GM19438 (cell line): Measurements from ENCODE around the gene PDZRN3.

ENCODE experiments used
- ATAC-seq: cut with Tn5 transposase; IDR thresholded peaks from one replicate; pipeline ENCODE4 v1.9.1; 2021; ENCODE audit warnings: low read depth; ENCODE audit not compliant: unreplicated experiment

PDZRN3 gene

DNA sequence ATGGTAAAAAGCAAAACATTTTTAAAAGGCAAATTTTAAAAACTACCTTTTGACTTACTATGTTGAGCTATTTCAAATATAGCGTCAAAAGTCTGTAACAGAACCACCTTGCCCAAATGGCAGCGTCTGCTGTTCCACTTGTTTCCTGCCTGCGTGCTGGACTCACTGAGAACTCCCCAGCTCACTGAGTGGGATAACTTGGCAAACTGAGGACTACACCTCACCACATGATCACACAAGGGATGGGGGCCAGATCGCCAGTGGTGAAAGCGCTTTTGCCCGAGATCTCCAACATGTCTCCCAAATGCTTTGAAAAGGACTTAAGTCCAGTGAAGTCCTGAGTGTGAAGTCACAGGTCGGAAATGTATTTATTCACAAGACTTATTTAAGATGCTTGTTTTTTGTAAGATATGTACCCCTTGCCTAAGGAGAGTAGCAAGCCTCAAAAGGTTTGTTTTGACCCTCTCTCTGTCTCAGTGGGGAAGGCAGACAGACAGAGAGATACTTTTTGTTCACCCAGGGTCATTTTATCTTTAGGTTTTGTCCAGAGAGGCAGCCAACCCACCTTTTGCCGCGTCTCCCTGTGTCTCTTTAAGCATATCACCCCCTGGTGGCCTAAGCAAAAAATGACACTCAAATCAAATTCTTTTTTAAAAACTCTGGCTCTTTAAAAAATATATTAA, 192.6 kb downstream of the PDZRN3 start:
- no peak for ATAC-seq

- no peak for ATAC-seq
Observed at GRCh38 chr3:73431183-73431900, 193.4 kb downstream of the PDZRN3 start.

DNA sequence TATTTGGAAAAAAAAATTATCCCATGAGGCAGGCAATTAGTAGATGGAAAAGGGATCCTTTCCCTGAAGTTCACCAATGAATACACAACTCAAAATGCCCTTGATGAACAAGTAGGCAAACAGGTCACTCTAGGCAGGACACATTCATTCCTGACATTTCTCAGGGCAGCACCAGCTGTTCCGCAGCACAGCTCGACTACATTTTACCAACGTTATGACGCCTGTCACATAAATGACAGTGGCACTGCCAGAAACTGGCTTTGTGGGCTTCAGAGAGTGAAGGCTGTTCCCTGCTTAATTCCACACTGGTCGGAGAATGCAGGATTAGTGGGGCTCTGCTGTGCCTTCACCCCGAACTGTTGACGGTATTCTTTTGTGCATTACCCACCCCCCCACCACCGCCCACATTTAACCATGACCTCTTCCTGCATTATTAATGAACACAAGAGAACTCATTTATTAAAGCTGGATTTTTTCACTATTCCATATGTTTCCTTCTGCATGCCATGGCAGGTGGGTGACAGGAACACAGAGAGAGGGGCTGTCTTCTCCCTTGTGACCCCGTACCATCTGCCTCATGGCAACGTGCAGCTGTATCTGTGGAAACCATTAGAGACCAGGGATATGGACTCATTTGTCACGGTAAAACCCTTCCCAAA, 197.6 kb downstream of the PDZRN3 start:
- no peak for ATAC-seq

DNA sequence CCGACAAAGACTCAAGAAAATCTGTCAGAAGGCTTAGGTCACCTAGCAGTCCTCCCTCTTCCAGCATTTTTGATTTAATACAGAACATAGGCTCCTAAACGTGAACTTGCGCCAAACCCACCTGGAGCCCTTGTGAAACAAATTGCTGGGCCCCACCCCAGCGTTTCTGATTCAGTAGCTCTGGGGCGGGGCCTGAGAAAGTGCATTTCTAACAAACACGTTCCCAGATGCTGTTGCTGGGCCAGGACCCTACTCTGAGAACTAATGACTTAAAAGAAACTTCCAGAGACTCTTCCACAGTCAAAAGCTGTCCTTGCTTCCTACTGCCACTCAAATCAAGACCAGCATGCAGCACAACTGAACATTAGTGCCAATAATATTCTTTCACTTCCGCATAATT, 198.1 kb downstream of the PDZRN3 start:
- no peak for ATAC-seq

- no peak for ATAC-seq
Observed at GRCh38 chr3:73423116-73423515, 201.6 kb downstream of the PDZRN3 start.

GRCh38 chr3:73422571-73422970, 202.2 kb downstream of the PDZRN3 start:
- ATAC-seq = no peak

DNA sequence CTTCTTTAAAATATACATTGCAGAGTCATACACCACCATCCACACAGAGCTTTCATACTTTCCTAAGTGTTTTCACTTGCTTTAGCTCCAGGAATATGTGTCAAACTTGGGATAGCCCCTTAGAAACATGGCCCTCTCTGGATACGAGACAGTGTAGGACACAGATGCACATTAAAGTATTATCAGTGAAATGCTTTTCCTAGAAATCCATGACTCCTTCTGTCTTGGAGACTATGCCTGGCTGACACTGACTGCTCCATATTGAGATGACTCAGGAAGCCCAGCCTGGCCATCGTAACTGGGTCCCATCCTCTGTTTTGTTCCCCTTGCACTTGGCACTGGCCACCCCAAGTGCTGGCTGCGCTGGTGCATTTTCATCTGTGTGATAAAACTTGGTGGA, 204.8 kb downstream of the PDZRN3 start:
- no peak for ATAC-seq

DNA sequence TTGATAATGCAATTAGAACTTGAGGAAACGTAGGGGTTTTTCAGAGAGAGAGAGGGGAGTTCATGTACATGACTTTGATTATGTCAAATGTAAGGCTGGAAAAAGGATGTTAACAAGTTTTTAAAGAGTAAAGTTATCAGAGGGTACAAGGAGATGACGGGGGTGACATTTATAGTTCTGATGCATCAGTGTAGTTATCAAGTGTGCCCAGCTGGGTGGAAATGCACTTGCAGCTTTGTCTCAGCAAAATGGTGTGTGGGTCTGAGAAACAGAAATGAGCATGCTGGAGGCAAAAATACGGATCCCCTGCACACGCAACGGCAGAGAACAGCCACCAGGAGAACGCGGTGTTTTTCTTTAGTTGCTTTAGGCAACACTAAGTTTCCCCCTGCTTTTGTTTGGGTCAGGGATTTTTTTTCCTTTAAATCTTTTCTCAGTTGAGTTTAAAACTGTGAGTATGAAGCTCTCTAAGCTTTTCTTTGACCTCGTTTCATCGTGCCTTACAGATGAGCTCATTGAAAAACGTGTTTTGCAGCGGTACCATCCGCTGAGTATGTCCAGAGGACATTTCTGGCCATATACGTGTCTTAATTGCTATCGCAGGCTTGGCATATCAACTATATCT, 205.4 kb downstream of the PDZRN3 start:
- no peak for ATAC-seq

DNA sequence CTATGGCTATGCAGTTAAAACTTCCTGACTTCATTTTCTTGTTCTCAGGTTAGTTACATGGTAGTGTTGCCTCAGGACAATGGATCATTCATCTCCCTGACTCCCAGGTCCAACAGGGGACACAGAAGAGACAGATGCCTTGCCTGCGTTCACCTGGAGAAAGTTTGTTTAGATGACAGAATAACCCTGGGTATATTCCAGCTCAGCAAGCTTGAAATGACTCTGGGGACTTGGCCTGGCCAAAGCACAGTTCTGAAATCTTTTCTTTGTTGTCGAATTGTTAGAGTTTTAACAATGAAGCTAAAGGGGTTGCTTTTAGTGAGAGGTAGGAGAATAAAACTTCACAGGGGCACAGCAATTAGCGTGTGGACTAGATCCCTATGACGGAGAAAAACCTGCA, 206.1 kb downstream of the PDZRN3 start:
- no peak for ATAC-seq

DNA sequence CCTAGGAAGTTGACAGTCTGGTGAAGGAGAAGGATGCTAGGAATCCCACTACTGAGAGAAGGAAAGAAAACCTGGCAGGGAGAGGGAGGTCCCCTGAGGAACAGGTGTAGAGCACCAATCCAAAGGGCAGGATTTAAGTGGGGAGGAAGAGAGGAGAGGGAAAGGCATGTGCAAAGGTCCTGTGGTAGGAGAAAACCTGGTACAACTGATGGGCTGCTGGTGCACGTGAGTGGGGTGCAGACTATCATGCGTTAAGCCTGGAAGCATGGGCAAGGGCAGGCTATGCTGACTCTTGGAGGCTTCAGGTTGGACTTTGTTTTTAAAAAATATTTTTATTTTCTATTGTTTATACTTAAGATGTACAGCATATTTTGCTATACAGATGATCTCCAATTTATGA, 209.6 kb downstream of the PDZRN3 start:
- ATAC-seq = no peak

GRCh38 chr3:73413619-73414018, 211.1 kb downstream of the PDZRN3 start:
- ATAC-seq = no peak

DNA sequence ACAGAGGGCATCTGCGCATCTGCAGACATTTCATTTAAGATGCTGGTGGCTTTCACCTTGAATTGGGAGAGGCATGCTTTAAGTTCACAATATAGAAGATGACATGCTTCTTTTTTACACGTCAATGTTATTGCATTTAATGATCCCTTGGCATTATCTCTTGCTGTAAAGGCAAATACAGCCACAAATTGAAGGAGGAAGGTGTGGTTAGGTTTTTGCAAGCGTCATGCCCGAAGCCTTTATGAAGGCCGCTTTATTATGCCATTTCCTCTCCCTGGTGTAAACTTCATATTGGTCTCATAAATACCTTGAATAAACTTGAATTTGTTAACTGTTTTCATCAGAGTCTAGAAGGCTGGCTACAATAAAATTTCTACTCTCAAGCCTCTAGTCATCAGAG, 212.7 kb downstream of the PDZRN3 start:
- ATAC-seq = no peak

GRCh38 chr3:73411545-73411944, 213.2 kb downstream of the PDZRN3 start:
- no peak for ATAC-seq

GRCh38 chr3:73409138-73409763, 215.5 kb downstream of the PDZRN3 start:
- ATAC-seq = no peak

DNA sequence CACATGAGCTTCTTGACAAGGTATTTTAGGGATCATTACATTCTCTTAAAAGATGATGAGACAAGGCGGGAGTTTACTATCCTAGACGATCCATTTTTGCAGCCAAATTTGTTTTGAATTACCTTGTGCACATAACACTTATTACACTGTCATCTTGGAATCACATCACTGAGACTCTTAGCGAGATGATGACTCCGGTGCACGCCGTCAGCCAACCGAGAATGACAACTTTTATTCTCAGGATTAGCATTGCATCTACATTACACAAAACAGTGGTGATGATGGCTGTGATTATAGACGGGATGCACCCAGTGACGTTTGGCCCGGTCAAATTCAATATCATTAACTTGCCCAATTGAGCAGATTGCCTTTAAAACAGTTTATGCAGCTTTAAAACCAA, 216.1 kb downstream of the PDZRN3 start:
- ATAC-seq = no peak

DNA sequence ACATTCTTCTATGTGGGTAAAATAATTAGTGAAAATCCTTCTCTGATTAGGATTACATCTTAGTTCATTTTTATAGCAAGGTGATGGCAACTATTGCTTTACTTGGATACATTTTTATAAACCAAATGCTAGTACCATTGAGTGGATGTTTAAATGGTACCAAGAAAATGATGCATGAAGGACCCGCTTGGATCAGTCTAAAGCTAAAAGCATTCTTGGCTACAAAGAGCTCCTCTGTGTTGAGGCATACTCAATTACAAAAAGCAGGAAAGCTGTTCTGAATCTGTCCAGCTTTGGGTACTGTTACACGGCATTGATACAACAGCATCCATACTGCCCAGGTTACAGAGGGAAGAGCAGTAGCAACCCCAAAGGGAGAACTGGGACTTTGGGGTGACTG, 217.2 kb downstream of the PDZRN3 start:
- no peak for ATAC-seq

- no peak for ATAC-seq
Observed at GRCh38 chr3:73405853-73406252, 218.9 kb downstream of the PDZRN3 start.

DNA sequence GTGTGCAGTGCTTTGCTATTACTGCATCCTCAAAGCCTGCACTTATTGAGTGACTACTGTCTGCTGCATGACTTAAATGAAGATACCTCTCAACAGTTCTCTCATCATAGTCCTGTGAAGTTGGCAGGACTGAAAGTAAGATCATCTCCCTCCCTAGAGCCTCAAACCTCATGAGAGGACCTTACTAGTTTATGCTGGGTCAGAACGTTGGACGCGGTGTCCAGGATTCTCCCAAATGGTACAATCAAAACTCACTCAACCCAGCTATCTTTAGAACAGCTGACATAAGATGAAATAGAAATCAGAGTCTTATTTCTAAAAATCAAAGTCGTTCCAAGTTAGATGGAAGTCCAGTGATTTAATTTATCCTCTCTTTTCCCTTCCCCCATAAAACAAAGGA, 219.7 kb downstream of the PDZRN3 start:
- no peak for ATAC-seq

- ATAC-seq = no peak
Observed at GRCh38 chr3:73404435-73404834, 220.3 kb downstream of the PDZRN3 start.

- ATAC-seq = no peak
Observed at GRCh38 chr3:73403444-73403843, 221.3 kb downstream of the PDZRN3 start.
